Superior temporal gyrus (tissue), 1 donor: Measurements from ENCODE around the gene SHROOM2.
"Not testable (repeated sequence)": the region's sequence is repeated elsewhere in the genome, so short reads cannot be mapped to it uniquely, and the experiment has no call there.

Experiments
- DNase-seq: peaks from one replicate; pipeline ENCODE4 v3.0.0-alpha.2; 2016; ENCODE audit errors: extremely low spot score

Gene SHROOM2

GRCh38 chrX:9785944-9786797, at the start of gene SHROOM2:
Gene SHROOM2, plus strand, starts transcription at chrX:9786429. Its CDS starts 117 bp downstream, at chrX:9786546.
- no peak for DNase-seq

- no peak for DNase-seq
Observed at GRCh38 chrX:9737363-9737762, 48.9 kb upstream of the SHROOM2 start.

GRCh38 chrX:9738151-9738550, 48.1 kb upstream of the SHROOM2 start:
- no peak for DNase-seq

GRCh38 chrX:9739130-9739529, 47.1 kb upstream of the SHROOM2 start:
- DNase-seq = no peak

GRCh38 chrX:9745417-9746115, 40.7 kb upstream of the SHROOM2 start:
- no peak for DNase-seq

GRCh38 chrX:9746148-9746888, 39.9 kb upstream of the SHROOM2 start:
- DNase-seq = no peak

- DNase-seq = no peak
Observed at GRCh38 chrX:9747644-9748043, 38.6 kb upstream of the SHROOM2 start.

GRCh38 chrX:9749146-9749692, 37.0 kb upstream of the SHROOM2 start:
- no peak for DNase-seq

GRCh38 chrX:9757366-9757765, 28.9 kb upstream of the SHROOM2 start:
- no peak for DNase-seq

- no peak for DNase-seq
Observed at GRCh38 chrX:9758021-9758638, 28.1 kb upstream of the SHROOM2 start.

- no peak for DNase-seq
Observed at GRCh38 chrX:9759337-9759736, 26.9 kb upstream of the SHROOM2 start.

GRCh38 chrX:9765072-9765736, 21.0 kb upstream of the SHROOM2 start:
- no peak for DNase-seq

GRCh38 chrX:9765737-9766097, 20.5 kb upstream of the SHROOM2 start, which contains the start of gene GPR143:
Gene GPR143, minus strand, starts transcription at chrX:9765847. Its CDS starts 30 bp downstream, at chrX:9765817.
- DNase-seq = no peak

- DNase-seq = no peak
Observed at GRCh38 chrX:9767375-9767774, 18.9 kb upstream of the SHROOM2 start.

GRCh38 chrX:9768321-9768839, 17.8 kb upstream of the SHROOM2 start:
- not testable (repeated sequence) for DNase-seq

GRCh38 chrX:9770319-9770718, 15.9 kb upstream of the SHROOM2 start:
- DNase-seq = no peak

- DNase-seq = no peak
Observed at GRCh38 chrX:9772943-9773342, 13.3 kb upstream of the SHROOM2 start.

GRCh38 chrX:9775930-9776329, 10.3 kb upstream of the SHROOM2 start:
- no peak for DNase-seq

- no peak for DNase-seq
Observed at GRCh38 chrX:9781941-9782340, 4.3 kb upstream of the SHROOM2 start.

- DNase-seq = no peak
Observed at GRCh38 chrX:9784332-9784731, 1.9 kb upstream of the SHROOM2 start.
